BLaER1 (cell line): Measurements from ENCODE around the gene POU5F1.

ENCODE experiments used
- H3K27ac ChIP-seq: shearing (Covaris generic); formaldehyde crosslinking; 2 replicates; pipeline ENCODE4 v1.8.1; 2022
- H3K27me3 ChIP-seq: shearing (Covaris generic); formaldehyde crosslinking; 2 replicates; pipeline ENCODE4 v1.8.1; 2022
- H3K36me3 ChIP-seq: shearing (Covaris generic); formaldehyde crosslinking; 2 replicates; pipeline ENCODE4 v1.8.1; 2022
- H3K4me1 ChIP-seq: shearing (Covaris generic); formaldehyde crosslinking; 2 replicates; pipeline ENCODE4 v1.8.1; 2022
- H3K4me2 ChIP-seq: shearing (Covaris generic); formaldehyde crosslinking; 2 replicates; pipeline ENCODE4 v1.8.1; 2022
- H3K4me3 ChIP-seq: shearing (Covaris generic); formaldehyde crosslinking; 2 replicates; pipeline ENCODE4 v1.8.1; 2022
- H3K9ac ChIP-seq: shearing (Covaris generic); formaldehyde crosslinking; 2 replicates; pipeline ENCODE4 v1.8.1; 2022
- H3K9me3 ChIP-seq: shearing (Covaris generic); formaldehyde crosslinking; 2 replicates; pipeline ENCODE4 v1.8.1; 2022
- H4K20me1 ChIP-seq: shearing (Covaris generic); formaldehyde crosslinking; 2 replicates; pipeline ENCODE4 v1.8.1; 2022
- Cebpa-rat ChIP-seq: shearing (Covaris generic); IDR thresholded peaks from 2 replicates; pipeline ENCODE4 v1.8.1; 2022

POU5F1 gene

DNA sequence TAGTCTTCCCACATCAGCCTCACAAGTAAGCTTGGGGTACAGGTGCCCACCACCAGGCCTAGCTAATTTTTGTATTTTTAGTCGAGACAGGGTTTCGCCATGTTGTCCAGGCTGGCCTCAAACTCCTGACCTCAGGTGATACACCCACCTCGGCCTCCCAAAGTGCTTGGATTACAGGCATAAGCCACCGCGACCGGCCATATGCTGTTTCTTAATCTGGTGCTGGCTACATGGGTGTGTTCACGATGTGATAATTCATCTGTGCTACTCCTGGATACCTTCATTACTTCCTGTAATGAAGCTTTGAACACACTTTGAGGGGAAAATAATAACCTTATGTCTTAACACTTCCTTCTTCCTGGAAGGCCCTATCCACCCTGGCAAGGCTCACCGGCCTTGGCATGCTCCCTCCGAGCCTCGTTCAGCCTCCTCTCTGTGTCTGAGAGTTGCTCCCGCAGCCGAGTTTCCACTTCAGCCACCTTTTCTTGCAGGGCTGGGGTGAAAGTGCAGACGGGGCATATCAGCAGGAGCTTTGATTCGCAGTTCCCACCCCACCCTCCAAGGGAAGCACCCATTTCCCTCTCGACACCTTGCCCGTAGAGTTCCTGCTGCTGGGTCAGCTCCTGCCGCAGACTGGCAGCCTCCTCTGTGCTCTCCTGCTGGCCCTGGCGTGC lies 26.0 kb downstream of the POU5F1 start:
- Histone ChIP-seq H3K27ac (no peak overlapping the region), H3K4me2 (no peak overlapping the region), H4K20me1 (no peaks in the 10 kb centered on the region), H3K9ac (no peak overlapping the region), H3K36me3 (peaks cover 57% of the 10 kb centered on the region), H3K9me3 (no peaks in the 10 kb centered on the region), H3K27me3 (no peaks in the 10 kb centered on the region), H3K4me1 (no peaks in the 10 kb centered on the region), H3K4me3 (no peak overlapping the region)
- TF ChIP-seq Cebpa-rat, result no peak

- Histone ChIP-seq H3K27me3 (no peaks in the 10 kb centered on the region), H3K9ac (no peak overlapping the region), H3K27ac (no peak overlapping the region), H4K20me1 (no peaks in the 10 kb centered on the region), H3K9me3 (no peaks in the 10 kb centered on the region), H3K4me3 (no peak overlapping the region), H3K36me3 (peaks cover 52% of the 10 kb centered on the region), H3K4me2 (no peak overlapping the region), H3K4me1 (no peaks in the 10 kb centered on the region)
- TF ChIP-seq Cebpa-rat, result no peak
These were observed 27.3 kb downstream of the POU5F1 start for GRCh38 chr6:31143148-31143547.

- Histone ChIP-seq H3K9me3 (no peaks in the 10 kb centered on the region), H3K9ac (no peak overlapping the region), H3K4me3 (no peak overlapping the region), H3K27ac (no peak overlapping the region), H4K20me1 (no peaks in the 10 kb centered on the region), H3K4me2 (no peak overlapping the region), H3K27me3 (no peaks in the 10 kb centered on the region), H3K36me3 (peaks cover 50% of the 10 kb centered on the region), H3K4me1 (peaks cover 5% of the 10 kb centered on the region)
- TF ChIP-seq Cebpa-rat, result no peak
These were observed 28.1 kb downstream of the POU5F1 start for GRCh38 chr6:31142361-31142761.

- H3K36me3 ChIP-seq, result peaks cover 38% of the 10 kb centered on the region
- no peaks in the 10 kb centered on the region for H3K27me3 ChIP-seq
These were observed 29.8 kb downstream of the POU5F1 start for GRCh38 chr6:31140643-31141042.

DNA sequence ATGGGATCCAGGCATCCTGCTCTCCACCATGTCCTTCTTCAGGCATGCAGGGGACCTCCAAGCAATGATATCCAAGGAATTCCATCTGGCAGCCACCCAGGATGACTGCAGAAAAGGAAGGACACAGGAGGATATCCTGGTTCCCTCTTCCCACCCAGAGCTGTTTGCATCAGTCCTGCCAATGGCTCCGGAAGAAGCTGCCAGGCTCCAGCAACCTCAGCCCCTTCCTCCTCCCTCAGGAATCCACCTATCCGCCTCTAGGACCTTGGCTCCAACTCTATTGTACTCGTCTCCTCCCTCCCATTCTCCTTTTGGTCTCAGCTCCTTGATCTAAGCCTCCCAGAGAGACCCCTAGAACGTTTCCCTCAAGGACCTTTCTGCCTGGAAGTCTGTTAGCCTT lies 30.9 kb downstream of the POU5F1 start:
- no peak overlapping the region for H3K4me2 ChIP-seq
- H3K9ac ChIP-seq, result no peak overlapping the region

More at GRCh38 chr6:31140643-31141042, 29.8 kb downstream of the POU5F1 start:
- H3K4me1 ChIP-seq, result peaks cover 5% of the 10 kb centered on the region
- no peak overlapping the region for H3K27ac ChIP-seq
- H3K4me2 ChIP-seq, result no peak overlapping the region
- no peak overlapping the region for H3K4me3 ChIP-seq
- no peaks in the 10 kb centered on the region for H3K9me3 ChIP-seq
- no peak for TF ChIP-seq Cebpa-rat
- H3K9ac ChIP-seq, result no peak overlapping the region
- H4K20me1 ChIP-seq, result no peaks in the 10 kb centered on the region

GRCh38 chr6:31138982-31139381 lies 31.5 kb downstream of the POU5F1 start, which contains the start of gene PSORS1C2:
TSS of gene PSORS1C2 (minus strand) at chr6:31139066. CDS start at chr6:31139026, 40 bp downstream.
- peak within 1 kb of the TSS; percentile 62 for H3K4me2 ChIP-seq
- H4K20me1 ChIP-seq, result no peaks in the 10 kb centered on the region
- no peaks in the 10 kb centered on the region for H3K9me3 ChIP-seq
- peaks cover 22% of the 10 kb centered on the region for H3K36me3 ChIP-seq
- no peak for TF ChIP-seq Cebpa-rat
- no peak within 1 kb of the TSS for H3K27ac ChIP-seq
- no peak within 1 kb of the TSS for H3K9ac ChIP-seq
- no peaks in the 10 kb centered on the region for H3K27me3 ChIP-seq
- no peak within 1 kb of the TSS for H3K4me3 ChIP-seq
- peaks cover 5% of the 10 kb centered on the region for H3K4me1 ChIP-seq

More for the DNA sequence above, 30.9 kb downstream of the POU5F1 start:
- H3K27ac ChIP-seq, result no peak overlapping the region
- no peak for TF ChIP-seq Cebpa-rat
- peaks cover 5% of the 10 kb centered on the region for H3K4me1 ChIP-seq
- peaks cover 28% of the 10 kb centered on the region for H3K36me3 ChIP-seq
- H3K27me3 ChIP-seq, result no peaks in the 10 kb centered on the region
- H3K4me3 ChIP-seq, result no peak overlapping the region
- H4K20me1 ChIP-seq, result no peaks in the 10 kb centered on the region
- H3K9me3 ChIP-seq, result no peaks in the 10 kb centered on the region

DNA sequence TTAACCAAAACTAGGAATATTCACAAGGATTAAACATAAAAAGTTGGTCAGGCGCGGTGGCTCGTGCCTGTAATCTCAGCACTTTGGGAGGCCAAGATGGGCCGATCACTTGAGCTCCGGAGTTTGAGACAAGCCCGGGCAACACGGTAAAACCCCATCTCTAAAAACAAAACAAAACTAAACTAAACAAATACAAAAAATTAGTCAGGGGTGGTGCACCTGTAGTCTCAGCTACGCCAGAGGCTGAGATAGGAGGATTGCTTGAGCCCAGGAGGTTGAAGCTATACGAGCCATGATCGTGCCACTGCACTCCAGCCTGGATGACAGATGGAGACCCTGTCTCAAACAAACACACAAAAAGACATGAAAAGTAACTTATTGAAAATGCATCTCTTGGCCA lies 34.8 kb downstream of the POU5F1 start:
- Histone ChIP-seq H3K9ac (no peak overlapping the region), H3K27ac (no peak overlapping the region), H3K27me3 (no peaks in the 10 kb centered on the region), H4K20me1 (no peaks in the 10 kb centered on the region), H3K4me1 (peaks cover 5% of the 10 kb centered on the region), H3K36me3 (no peaks in the 10 kb centered on the region), H3K4me3 (no peak overlapping the region), H3K4me2 (no peak overlapping the region), H3K9me3 (no peaks in the 10 kb centered on the region)
- TF ChIP-seq Cebpa-rat, result no peak

DNA sequence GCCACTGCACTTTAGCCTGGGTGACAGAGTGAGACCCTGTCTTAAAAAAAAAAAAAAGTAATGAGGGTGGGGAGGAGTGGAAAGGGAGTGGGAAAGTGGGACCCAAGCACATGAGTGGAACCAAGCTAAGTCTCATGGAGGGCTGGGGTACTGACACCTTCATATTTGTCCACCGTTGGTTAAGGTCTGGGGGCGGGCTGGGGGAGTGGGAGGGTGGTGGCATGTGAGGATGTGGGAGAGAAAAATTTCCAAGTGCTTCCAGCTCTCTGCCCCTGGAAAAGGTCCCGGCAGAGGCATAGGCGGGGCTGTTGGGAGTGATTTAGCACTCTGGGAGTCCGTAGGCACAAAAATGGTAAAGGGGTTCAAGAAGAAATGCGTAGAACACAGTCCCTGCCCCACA lies 37.7 kb downstream of the POU5F1 start:
- H3K4me3 ChIP-seq, result no peak overlapping the region
- H3K36me3 ChIP-seq, result no peaks in the 10 kb centered on the region
- H4K20me1 ChIP-seq, result no peaks in the 10 kb centered on the region
- H3K9ac ChIP-seq, result no peak overlapping the region
- H3K4me2 ChIP-seq, result no peak overlapping the region
- no peak for TF ChIP-seq Cebpa-rat
- H3K27ac ChIP-seq, result no peak overlapping the region
- H3K9me3 ChIP-seq, result no peaks in the 10 kb centered on the region
- H3K27me3 ChIP-seq, result no peaks in the 10 kb centered on the region
- peaks cover 3% of the 10 kb centered on the region for H3K4me1 ChIP-seq

- Histone ChIP-seq H3K27ac (no peak overlapping the region), H3K4me3 (no peak overlapping the region), H3K27me3 (no peaks in the 10 kb centered on the region), H3K9ac (no peak overlapping the region), H3K4me1 (no peaks in the 10 kb centered on the region), H3K4me2 (no peak overlapping the region), H4K20me1 (no peaks in the 10 kb centered on the region), H3K9me3 (no peaks in the 10 kb centered on the region), H3K36me3 (no peaks in the 10 kb centered on the region)
- TF ChIP-seq Cebpa-rat, result no peak
These were observed 38.9 kb downstream of the POU5F1 start for GRCh38 chr6:31131595-31131994.

DNA sequence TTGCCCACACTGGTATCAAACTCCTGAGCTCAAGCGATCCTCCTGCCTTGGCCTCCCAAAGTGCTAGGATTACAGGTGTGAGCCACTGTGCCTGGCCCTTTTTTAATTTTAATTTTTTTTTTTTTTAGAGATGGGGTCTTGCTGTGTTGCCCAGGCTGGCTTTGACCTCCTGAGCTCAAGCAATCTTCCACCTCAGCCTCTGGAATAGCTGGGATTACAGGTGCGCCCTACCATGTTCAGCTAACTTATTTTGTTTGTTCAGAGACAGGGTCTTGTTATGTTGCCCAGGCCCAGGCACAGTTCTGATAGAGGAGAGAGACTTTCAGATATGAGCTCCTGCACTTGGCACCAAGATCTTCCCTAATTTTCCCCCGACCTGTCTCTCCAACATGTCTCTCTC lies 39.7 kb downstream of the POU5F1 start:
- H4K20me1 ChIP-seq, result no peaks in the 10 kb centered on the region
- H3K9me3 ChIP-seq, result no peaks in the 10 kb centered on the region
- no peak overlapping the region for H3K9ac ChIP-seq
- peaks cover 3% of the 10 kb centered on the region for H3K4me1 ChIP-seq
- TF ChIP-seq Cebpa-rat, result no peak
- no peaks in the 10 kb centered on the region for H3K27me3 ChIP-seq
- H3K36me3 ChIP-seq, result no peaks in the 10 kb centered on the region
- H3K4me3 ChIP-seq, result no peak overlapping the region
- H3K27ac ChIP-seq, result no peak overlapping the region
- no peak overlapping the region for H3K4me2 ChIP-seq

DNA sequence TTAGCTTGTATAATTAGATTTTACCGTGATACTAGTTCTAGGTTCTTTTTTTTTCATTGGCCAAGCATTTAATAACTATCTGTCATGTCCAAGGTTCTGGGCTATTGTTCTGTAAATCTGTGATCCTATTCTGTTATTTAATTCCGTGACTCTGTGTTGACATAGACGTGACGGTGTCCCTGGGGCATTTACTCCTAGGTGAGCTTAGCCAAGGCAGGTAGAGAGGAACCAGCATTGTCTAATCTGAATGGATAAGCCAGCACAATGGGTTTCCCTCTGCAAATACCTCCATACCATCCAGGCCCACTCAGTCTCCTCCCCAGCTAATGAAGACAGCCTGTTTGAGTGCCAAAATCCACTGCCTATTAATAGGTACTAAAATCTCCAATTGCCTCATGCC lies 41.4 kb downstream of the POU5F1 start:
- no peaks in the 10 kb centered on the region for H4K20me1 ChIP-seq
- peaks cover 11% of the 10 kb centered on the region for H3K4me1 ChIP-seq
- no peak overlapping the region for H3K4me2 ChIP-seq
- no peak overlapping the region for H3K9ac ChIP-seq
- no peaks in the 10 kb centered on the region for H3K9me3 ChIP-seq
- no peak overlapping the region for H3K27ac ChIP-seq
- no peaks in the 10 kb centered on the region for H3K36me3 ChIP-seq
- no peak for TF ChIP-seq Cebpa-rat
- H3K4me3 ChIP-seq, result no peak overlapping the region
- H3K27me3 ChIP-seq, result no peaks in the 10 kb centered on the region
